HG03066 (cell line): ENCODE measurements around the gene ITGA11.

Experiments
- ATAC-seq: cut with Tn5 transposase; IDR thresholded peaks from one replicate; pipeline ENCODE4 v1.9.1; 2021; ENCODE audit warnings: low read depth; ENCODE audit not compliant: unreplicated experiment

ITGA11 gene

DNA sequence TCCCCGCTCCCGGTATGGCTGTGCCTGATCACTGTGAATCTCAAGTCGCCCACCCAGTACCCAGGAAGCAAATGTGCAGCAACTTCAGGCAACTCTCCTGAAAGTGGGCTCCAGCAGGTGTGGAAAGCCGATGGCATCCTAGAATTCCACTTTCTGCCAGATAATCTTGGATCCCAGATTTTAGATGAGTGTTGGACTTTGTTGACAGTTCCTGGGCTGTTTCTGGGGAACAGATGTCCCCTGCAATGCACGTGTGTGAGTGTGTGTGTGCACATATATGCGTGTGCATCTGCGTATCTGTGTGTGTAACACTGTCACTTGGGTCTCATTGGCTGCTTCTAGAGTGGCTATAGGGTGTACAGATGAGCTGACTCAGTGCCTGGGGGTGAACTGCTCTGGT lies 95.4 kb downstream of the ITGA11 start:
- no peak for ATAC-seq

- ATAC-seq = no peak
Measured at GRCh38 chr15:68335655-68336054, 96.3 kb downstream of the ITGA11 start.

DNA sequence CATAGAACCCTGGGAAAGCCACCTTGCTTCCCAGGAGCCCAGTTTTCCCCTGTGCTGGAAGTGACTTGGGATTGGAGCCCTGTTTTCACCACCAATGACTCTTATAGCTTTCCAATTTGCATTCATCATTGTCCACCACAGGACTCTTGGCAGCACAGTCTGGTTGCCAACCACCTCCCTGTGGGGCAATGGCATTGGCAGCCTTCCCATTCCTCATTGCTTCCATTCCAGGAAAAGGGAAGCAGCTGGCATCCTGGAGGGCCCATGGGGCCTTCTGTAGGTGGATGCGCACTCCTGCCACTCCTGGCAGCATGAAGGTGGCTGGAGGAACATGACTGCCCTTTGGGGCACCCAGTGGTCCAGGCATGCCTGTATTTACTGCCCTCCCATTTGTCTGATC lies 96.7 kb downstream of the ITGA11 start:
- ATAC-seq = no peak

DNA sequence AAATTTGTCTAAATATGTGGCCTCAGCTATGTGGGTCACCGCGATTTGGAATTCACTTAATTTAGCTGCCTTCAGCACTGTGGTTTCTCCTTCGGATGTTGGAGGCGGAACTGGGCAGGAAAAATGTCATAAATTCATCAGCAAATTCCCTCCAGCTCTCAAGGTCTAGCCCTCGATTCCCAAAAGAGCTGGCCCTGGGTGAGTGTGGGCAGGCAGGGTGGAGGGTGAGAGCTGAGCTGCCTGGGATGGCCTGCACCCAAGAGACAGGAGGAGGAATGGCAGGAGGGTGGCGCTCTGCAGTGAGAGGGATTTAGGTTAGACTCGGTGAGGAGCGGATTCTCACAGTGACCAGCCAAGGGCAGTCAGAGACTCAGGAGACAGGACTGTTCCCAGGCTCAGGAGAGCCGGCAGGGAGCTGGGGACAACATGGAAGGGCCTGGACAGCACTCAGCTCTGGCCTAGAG lies 97.3 kb downstream of the ITGA11 start:
- ATAC-seq = no peak

GRCh38 chr15:68333775-68334470 lies 98.0 kb downstream of the ITGA11 start:
- ATAC-seq = no peak

DNA sequence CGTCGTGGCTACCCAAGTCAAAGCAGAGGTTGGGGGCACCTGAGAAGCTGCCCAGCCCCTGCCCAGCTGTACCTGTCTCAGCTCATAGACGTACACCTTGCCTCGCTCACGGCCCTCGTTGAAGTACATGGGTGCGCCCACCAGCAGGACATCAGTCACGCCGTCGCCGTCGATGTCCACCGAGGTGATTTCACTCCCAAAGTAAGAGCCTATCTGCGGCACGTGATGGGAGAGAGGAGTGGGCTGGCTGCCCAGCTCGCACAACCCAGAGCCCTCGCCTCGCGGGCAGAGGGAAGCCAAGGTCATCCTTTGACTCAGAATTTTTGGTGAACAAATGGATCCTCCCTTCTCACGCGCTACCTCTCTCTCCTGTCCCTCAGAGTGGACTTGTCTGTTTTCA lies 99.7 kb downstream of the ITGA11 start:
- no peak for ATAC-seq

DNA sequence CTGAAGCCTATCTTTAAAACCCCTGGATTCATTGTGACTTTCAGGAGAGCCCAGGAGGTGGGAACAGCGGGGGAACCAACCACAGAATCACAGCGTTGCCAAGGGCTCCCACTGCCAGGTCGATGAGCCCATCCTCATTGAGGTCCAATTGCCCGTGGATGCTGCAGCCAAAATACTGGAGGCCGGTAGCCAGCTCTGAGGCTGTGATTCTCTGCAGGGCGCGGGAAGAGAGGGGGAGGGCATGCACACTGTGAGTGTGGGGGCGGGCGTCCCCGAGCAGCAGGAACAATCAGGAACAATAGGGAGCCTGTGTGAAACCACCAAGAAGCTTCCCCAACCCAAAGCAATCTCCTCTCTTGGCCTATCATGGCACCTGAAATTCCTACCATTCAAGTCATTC lies 101.1 kb downstream of the ITGA11 start:
- ATAC-seq = no peak

GRCh38 chr15:68330416-68330815 lies 101.5 kb downstream of the ITGA11 start:
- no peak for ATAC-seq

DNA sequence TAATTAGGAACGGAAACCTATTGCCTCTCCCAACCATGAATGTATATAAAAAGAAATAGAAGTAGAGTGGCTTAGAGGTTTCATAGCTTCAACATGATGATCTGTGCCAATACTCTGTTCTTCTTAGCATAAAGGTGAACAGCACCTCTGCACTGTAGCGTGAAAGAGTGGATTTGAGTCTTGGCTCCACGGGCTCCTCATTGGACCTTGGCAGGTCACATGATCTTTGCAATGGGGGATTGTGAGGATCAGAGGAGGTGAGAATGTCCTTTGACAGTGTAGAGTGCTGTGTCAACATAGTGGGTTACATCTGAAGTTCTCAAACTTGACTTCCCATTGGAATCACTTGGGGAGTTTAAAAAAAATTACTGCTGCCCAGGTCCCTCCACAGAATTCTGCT lies 103.0 kb downstream of the ITGA11 start:
- no peak for ATAC-seq

- no peak for ATAC-seq
Measured at GRCh38 chr15:68328443-68328842, 103.5 kb downstream of the ITGA11 start.

GRCh38 chr15:68326711-68327354 lies 105.1 kb downstream of the ITGA11 start:
- ATAC-seq = no peak

- ATAC-seq = no peak
Measured at GRCh38 chr15:68325726-68326125, 106.2 kb downstream of the ITGA11 start.

GRCh38 chr15:68322796-68323195 lies 109.2 kb downstream of the ITGA11 start:
- ATAC-seq = no peak

- no peak for ATAC-seq
Measured at GRCh38 chr15:68321229-68321628, 110.7 kb downstream of the ITGA11 start.

- ATAC-seq = no peak
Measured at GRCh38 chr15:68319997-68320396, 112.0 kb downstream of the ITGA11 start.

- ATAC-seq = no peak
Measured at GRCh38 chr15:68318931-68319909, 112.7 kb downstream of the ITGA11 start.

- no peak for ATAC-seq
Measured at GRCh38 chr15:68318008-68318835, 113.7 kb downstream of the ITGA11 start.

GRCh38 chr15:68317281-68318007 lies 114.5 kb downstream of the ITGA11 start:
- no peak for ATAC-seq

DNA sequence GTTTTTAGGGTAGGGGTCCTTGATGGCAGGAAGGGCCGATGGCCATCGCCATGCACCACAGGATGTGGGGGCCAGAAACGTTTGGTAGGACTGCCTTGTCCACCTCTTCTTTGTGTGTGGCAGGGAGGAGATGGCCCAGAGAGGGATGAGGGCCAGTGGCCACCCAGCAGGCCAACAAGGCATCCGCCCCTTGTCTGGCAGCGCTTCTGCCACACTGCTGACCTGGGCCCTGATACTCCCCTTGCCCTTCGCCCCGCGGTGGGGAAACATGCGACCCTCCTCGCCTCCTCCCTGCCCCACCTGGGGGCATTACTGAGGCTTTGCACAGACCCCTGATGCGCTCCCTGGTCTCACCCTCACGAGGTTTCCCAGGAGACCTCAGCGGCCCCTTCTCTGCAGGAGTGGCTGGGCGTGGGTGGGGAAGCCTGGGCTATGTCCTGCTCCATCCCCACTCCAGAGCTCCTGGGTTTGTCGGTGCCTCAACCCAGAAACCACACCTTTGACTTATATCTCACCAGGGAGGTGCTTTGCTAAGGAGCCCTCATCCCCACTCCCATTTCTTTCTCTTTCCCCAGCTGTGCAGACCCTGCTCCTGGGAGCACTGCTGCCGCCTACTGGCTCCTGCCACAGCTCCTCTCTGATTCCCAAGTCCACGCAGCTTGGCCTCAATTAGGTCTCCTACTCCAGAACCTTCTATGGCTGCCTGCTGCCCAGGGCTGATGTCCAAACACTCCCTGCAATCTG lies 115.7 kb downstream of the ITGA11 start:
- no peak for ATAC-seq
